Activated naive CD8-positive, alpha-beta T cell treated with anti-CD3 and anti-CD28 coated beads, Interleukin-2, amount 50 U/mL, for 24 hours (primary cell): ENCODE measurements around the gene COA7.
"Not testable (repeated sequence)": the region's sequence is repeated elsewhere in the genome, so short reads cannot be mapped to it uniquely, and the experiment has no call there.

ENCODE experiments used
- ATAC-seq: fragments of 150-1000 bp; cut with Tn5 transposase; one replicate; pipeline ENCODE4 v1.10.0; 2021
- DNase-seq: peaks from one replicate; pipeline ENCODE4 v3.0.0; 2021
- H3K27ac Mint-ChIP-seq: one replicate; pipeline ENCODE4 v1.8.0; 2021; ENCODE audit warnings: mild to moderate bottlenecking, mixed read lengths
- H3K27me3 Mint-ChIP-seq: one replicate; pipeline ENCODE4 v1.8.0; 2021; ENCODE audit warnings: mixed read lengths
- H3K36me3 Mint-ChIP-seq: one replicate; pipeline ENCODE4 v1.8.0; 2021; ENCODE audit warnings: low read depth, mixed read lengths
- H3K4me1 Mint-ChIP-seq: one replicate; pipeline ENCODE4 v1.8.0; 2021; ENCODE audit warnings: mixed read lengths
- H3K4me3 Mint-ChIP-seq: one replicate; pipeline ENCODE4 v1.8.0; 2021; ENCODE audit warnings: mild to moderate bottlenecking, moderate library complexity, mixed read lengths
- H3K9me3 Mint-ChIP-seq: one replicate; pipeline ENCODE4 v1.8.0; 2021; ENCODE audit warnings: mixed read lengths

Gene COA7

DNA sequence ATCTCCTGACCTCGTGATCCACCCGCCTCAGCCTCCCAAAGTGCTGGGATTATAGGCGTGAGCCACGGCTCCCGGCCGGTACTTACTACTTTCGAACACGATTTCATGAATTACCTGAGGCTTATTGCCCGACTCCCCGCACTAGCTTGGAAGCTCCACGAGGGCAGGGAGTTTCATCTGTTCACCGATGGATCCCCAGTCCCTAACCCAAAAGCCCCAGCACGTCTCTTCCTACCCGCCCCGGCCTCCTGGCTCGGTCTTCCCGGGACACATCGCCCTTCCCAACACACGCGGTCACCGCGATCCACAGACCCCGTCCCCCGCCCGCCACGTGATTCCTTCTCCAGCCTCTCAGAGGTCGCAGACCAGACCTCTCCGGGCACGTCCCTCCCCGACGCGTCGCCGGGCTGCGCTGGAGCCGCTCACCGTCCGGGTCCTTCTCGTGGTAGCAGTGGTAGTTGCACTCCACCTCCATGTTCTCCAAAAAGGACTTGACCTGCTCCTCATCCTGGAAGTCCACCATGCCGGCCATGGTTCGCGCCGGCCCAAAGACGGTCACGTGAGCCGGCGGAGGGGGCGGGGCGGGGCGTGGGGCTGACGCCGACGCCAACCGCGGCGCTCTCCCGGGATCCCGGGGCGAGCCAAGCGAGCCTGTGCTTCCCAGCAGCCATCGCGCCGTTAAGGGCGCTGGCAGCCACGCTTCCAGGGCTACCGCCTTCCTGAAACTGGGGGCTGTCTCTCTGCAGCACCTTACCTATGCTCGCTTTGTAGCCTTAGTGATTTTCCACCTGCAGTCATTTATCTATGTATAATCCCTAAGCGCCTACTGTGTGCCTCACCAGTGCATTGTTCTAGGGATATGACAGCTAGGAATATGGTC lies at the start of gene COA7:
TSS of gene COA7 (minus strand) at position 553 of the 880 bp plus-strand sequence. CDS start at position 532, 21 bp downstream.
- Mint-ChIP-seq H3K27me3 (peaks cover 2% of the 10 kb centered on the region), H3K4me3 (peak within 1 kb of the TSS; percentile 93), H3K9me3 (no peaks in the 10 kb centered on the region), H3K4me1 (peaks cover 42% of the 10 kb centered on the region), H3K36me3 (peaks cover 17% of the 10 kb centered on the region), H3K27ac (peak within 1 kb of the TSS; percentile 94)
- DNase-seq: peak; percentile 83
- peak; percentile 63 for ATAC-seq

DNA sequence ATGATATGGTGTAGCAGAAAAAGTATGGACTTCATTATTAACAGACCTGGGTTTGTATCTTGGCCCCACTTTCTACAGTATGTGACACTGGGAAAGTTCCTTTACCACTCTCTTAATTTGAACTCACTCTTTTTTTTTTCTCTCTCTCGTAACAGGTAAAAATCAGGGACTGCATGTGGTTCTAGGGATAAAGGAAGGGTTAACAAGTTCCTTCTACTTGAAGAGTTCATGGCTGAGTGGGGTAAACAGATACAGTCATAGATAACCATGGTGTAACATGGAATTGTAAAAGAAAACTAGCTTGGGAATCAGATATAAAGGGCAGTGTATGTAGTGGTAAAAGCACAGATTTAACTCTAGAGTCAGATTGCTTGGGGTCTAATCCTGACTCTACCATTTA lies 49.3 kb upstream of the COA7 start:
- no peaks in the 10 kb centered on the region for H3K9me3 Mint-ChIP-seq
- H3K27ac Mint-ChIP-seq: no peak overlapping the region

DNA sequence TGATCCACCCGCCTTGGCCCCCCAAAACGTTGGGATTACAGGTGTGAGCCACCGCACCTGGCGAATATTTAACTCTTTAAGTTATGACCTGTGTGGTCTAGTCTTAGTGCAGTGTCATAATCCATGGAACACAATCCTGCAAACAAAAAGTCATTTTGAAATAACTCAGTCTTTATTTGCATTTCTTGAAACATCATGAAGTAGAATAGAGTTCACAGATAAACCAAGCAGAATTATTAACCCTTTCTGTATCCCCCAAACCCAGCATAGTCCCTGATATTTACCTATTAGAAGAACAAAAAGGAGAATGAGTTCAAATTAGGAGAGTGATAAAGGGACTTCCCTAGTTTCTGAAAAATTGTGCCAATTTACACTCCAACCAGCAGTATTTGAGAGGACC lies 48.0 kb upstream of the COA7 start:
- H3K36me3 Mint-ChIP-seq: peaks cover 4% of the 10 kb centered on the region
- H3K27me3 Mint-ChIP-seq: no peaks in the 10 kb centered on the region
- H3K9me3 Mint-ChIP-seq: no peaks in the 10 kb centered on the region
- H3K27ac Mint-ChIP-seq: no peak overlapping the region
- peaks cover 9% of the 10 kb centered on the region for H3K4me1 Mint-ChIP-seq
- ATAC-seq (no peak), DNase-seq (no peak)
- no peak overlapping the region for H3K4me3 Mint-ChIP-seq

More for the DNA sequence above, 49.3 kb upstream of the COA7 start:
- Mint-ChIP-seq H3K4me3 (no peak overlapping the region), H3K36me3 (no peaks in the 10 kb centered on the region), H3K27me3 (no peaks in the 10 kb centered on the region), H3K4me1 (peaks cover 6% of the 10 kb centered on the region)
- DNase-seq (no peak), ATAC-seq (no peak)

DNA sequence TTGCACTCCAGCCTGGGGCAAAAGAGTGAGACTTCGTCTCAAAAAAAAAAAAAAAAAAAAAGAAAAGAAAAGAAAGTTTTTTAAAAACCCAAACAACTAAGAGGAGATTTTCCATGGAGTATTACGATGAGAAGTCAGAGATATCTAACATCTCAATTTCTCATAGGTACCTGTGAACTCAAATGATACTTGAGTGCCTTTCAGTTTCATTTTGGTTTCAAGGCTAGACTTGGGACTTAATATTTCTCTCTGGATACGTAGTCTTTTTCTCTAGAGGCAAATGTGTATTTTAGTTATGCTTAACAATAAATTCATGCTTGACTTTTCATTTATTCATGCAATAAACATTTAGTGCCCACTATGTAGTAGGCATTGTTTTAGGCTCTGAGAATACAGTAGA lies 43.1 kb upstream of the COA7 start:
- H3K27ac Mint-ChIP-seq: no peak overlapping the region
- no peaks in the 10 kb centered on the region for H3K9me3 Mint-ChIP-seq
- ATAC-seq: no peak
- no peak for DNase-seq
- peaks cover 6% of the 10 kb centered on the region for H3K36me3 Mint-ChIP-seq
- H3K27me3 Mint-ChIP-seq: no peaks in the 10 kb centered on the region
- no peak overlapping the region for H3K4me3 Mint-ChIP-seq
- H3K4me1 Mint-ChIP-seq: peaks cover 4% of the 10 kb centered on the region

DNA sequence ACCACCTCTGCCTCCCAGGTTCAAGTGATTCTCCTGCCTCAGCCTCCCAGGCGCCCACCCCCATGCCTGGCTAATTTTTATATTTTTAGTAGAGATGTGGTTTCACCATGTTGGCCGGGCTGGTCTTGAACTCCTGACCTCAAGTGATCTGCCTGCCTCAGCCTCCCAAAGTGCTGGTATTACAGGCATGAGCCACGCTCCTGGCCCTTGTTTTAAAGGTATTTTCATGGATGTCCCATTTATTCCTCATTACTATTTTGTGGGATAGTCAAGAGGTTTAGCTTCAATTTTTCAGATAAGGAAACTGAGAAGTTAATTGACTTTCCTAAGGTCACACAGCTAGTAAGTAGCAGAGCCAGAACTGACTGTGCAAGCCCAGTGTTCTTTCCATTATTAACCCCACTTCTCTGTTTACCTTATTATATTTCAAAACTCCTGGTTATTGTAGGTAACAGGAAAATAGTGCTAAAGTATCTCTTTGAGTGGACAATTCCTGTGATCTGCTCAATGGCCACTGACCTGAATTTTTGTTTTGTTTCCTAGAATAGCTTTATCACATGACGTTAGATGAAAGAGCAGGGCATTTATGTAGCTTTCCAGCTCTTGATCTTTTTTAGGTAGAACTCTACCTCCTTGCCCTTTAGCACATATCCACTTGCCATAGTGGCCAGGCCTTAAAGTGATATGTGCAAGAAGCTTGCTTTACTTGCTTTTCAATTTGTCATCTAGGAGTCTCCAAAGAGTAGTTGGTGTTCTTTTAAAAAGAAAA lies 41.7 kb upstream of the COA7 start:
- H3K27me3 Mint-ChIP-seq: no peaks in the 10 kb centered on the region
- no peaks in the 10 kb centered on the region for H3K9me3 Mint-ChIP-seq
- no peak overlapping the region for H3K4me3 Mint-ChIP-seq
- peak overlapping the region; percentile 10 for H3K27ac Mint-ChIP-seq
- ATAC-seq (no peak), DNase-seq (no peak)
- peaks cover 4% of the 10 kb centered on the region for H3K4me1 Mint-ChIP-seq
- peaks cover 6% of the 10 kb centered on the region for H3K36me3 Mint-ChIP-seq

DNA sequence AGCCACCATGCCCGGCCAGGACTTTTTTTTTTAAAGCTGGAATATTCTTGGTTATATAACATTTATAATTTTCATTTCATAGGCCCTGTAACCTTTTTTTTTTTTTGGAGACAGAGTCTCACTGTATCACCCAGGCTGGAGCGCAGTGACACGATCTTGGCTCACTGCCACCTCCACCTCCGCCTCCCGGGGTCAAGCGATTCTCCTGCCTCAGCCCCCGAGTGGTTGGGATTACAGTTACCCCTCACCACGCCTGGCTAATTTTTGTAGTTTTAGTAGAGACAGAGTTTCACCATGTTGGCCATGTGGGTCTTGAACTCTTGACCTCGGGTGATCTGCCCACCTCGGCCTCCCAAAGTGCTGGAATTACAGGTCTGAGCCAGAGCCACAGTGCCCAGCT lies 40.7 kb upstream of the COA7 start:
- ATAC-seq: no peak
- H3K4me1 Mint-ChIP-seq: peaks cover 4% of the 10 kb centered on the region
- H3K36me3 Mint-ChIP-seq: peaks cover 6% of the 10 kb centered on the region
- no peak overlapping the region for H3K4me3 Mint-ChIP-seq
- no peak overlapping the region for H3K27ac Mint-ChIP-seq
- H3K9me3 Mint-ChIP-seq: no peaks in the 10 kb centered on the region
- DNase-seq: no peak
- no peaks in the 10 kb centered on the region for H3K27me3 Mint-ChIP-seq

DNA sequence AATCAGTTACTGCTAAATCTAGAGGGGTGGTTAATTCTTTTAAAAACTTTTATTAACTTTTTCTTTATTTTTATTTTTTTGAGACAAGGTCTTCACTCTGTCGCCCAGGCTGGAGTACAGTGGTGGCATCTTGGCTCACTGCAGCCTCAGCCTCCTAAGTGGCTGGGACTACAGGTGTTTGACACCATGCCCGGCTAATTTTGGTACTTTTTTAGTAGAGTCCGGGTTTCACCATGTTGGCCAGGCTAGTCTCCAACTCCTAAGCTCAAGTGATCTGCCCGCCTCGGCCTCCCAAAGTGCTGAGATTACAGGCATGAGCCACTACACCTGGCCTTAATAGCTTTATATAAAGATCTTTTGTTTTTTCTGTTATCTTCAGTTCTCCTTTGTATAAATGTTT lies 40.0 kb upstream of the COA7 start:
- ATAC-seq (no peak), DNase-seq (no peak)
- Mint-ChIP-seq H3K4me3 (no peak overlapping the region), H3K27ac (no peak overlapping the region), H3K36me3 (peaks cover 6% of the 10 kb centered on the region), H3K27me3 (no peaks in the 10 kb centered on the region), H3K9me3 (no peaks in the 10 kb centered on the region), H3K4me1 (peaks cover 4% of the 10 kb centered on the region)

DNA sequence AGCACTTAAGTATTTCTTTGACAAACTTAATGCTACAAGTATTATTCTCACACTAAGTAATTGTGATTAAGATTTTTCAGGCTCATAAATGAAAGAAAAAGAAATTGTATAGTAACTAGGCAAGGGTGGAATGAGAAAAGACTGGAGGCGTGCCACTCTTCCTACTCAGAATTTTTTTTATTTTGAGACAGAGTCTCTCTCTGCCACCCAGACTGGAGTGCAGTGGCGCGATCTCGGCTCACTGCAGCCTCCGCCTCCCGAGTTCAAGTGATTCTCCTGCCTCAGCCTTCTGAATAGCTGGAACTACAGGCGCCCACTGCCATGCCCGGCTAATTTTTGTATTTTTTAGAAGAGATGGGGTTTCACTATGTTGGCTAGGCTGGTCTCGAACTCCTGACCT lies 37.2 kb upstream of the COA7 start:
- DNase-seq, H3K36me3 Mint-ChIP-seq, H3K27ac Mint-ChIP-seq, H3K27me3 Mint-ChIP-seq, H3K9me3 Mint-ChIP-seq, ATAC-seq, H3K4me3 Mint-ChIP-seq, H3K4me1 Mint-ChIP-seq: not testable (repeated sequence)

DNA sequence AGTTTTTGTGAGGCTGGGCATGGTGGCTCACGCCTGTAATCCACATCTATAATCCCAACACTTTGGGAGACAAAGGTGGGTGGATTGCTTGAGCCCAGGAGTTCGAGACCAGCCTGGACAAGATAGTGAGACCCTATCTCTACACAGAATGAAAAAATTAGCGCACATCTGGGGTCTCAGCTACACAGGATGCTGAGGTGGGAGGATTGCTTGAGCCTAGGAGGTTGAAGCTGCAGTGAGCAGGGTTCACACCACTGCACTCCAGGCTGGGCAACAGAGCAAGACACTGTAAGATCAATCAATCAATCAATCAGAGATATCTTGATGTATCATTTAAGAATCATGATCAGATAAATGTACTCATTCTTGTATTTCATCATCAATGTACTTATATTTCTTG lies 35.2 kb upstream of the COA7 start:
- ATAC-seq (no peak), DNase-seq (no peak)
- Mint-ChIP-seq H3K36me3 (peaks cover 3% of the 10 kb centered on the region), H3K9me3 (no peaks in the 10 kb centered on the region), H3K27me3 (no peaks in the 10 kb centered on the region), H3K4me1 (peaks cover 7% of the 10 kb centered on the region), H3K4me3 (no peak overlapping the region), H3K27ac (no peak overlapping the region)

DNA sequence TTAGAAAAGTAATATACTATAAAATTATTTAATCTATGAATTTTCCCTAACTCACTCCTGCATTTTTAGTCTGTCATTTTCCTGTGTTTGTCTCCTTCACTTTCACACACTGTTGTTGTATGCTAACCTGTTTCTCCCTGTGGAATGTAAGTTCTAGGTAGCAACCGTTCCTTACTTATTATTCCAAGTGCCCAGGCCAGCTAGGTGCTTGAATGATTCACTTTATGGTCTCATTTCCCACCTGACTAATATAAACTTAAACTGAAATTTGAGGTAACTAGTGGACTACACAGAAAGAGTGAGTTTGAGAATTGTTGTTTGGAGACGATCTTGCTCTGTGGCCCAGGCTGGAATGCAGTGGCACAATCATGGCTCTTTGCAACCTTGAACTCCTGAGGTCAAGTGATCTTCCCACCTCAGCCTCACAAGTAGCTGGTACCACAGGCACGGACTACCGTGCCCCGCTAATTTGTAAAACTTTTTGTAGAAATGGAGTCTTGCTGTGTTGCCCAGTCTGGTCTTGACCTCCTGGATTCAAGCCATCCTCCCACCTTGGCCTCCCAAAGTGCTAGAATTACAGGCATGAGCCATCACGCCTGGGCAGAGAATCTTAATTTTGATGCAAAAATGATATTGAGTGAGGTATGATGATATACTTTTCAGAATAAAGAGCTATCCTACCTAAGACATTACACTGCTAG lies 30.0 kb upstream of the COA7 start:
- Mint-ChIP-seq H3K27ac (no peak overlapping the region), H3K36me3 (peaks cover 3% of the 10 kb centered on the region), H3K4me3 (peak overlapping the region; percentile 88), H3K27me3 (peaks cover 2% of the 10 kb centered on the region), H3K9me3 (no peaks in the 10 kb centered on the region), H3K4me1 (peaks cover 36% of the 10 kb centered on the region)
- ATAC-seq (no peak), DNase-seq (no peak)

DNA sequence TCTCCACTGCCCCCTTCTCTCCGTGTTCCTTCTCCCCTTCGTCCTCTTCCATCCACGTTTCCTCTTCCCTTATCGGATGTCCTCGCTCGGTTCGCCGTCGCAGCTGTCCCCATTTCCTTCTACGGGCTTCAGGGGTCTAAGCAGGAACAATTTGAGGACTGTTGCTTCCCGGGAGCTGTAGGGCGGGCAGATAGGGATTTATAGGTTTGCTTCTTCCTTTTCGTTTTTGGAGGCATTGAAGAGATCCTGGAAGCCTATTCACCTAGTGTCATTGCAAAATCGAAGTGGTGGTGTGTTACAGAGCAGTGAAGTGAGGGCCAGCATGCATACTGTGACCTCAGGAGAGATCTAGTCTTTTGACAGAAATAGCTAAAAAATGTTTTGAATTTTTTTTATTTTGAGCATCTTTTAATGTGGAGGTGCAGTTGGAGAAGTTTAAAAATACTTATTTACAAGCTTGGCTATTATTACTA lies 29.0 kb upstream of the COA7 start:
- H3K4me1 Mint-ChIP-seq: peaks cover 36% of the 10 kb centered on the region
- ATAC-seq: no peak
- peak overlapping the region; percentile 83 for H3K27ac Mint-ChIP-seq
- H3K36me3 Mint-ChIP-seq: peaks cover 3% of the 10 kb centered on the region
- no peaks in the 10 kb centered on the region for H3K9me3 Mint-ChIP-seq
- H3K27me3 Mint-ChIP-seq: peaks cover 2% of the 10 kb centered on the region
- peak overlapping the region; percentile 88 for H3K4me3 Mint-ChIP-seq
- DNase-seq: no peak

DNA sequence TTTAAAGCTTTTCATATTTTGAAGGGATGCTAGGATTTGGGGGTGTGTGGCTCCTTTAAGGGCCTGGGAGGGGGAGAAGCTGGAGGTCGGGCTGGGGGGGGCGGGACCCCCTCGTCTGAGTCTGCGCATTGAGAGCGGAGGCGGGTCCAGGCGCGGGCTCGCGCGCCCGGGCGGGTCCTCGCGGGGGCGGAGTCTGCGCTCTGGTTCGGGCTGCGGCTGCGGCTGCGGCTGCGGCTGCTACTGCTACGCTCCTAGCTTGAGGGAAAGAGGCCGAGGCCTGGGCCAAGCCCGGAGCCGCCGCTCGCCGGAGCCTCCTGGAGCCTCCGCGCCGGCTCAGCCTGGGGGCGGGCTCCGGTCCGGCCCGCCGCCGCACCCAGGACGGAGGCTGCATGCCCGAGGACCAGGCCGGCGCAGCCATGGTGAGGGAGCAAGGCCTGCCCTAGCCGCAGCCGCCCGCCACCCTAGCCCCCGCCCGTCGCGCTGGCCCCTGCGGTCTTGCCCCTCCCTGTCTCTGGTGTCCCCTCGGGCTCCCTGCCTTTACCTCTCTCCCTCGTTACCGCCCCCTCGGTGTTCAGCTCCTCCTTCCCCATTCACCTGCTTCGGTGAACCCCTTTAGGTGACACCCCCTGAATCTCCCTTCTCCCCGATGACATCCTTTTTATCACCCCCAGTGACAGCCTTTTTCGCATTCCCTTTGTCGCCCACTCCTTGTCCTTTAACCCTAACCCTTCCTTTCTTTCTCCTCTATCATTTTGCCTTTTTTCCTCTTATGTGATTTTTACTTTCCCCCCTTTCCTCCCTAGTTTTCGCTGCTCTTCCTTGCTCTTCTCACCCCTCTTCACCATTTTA lies 28.3 kb upstream of the COA7 start, which contains the start of gene ZYG11B:
TSS of gene ZYG11B (plus strand) at position 189 of the 849 bp plus-strand sequence. CDS start at position 390, 201 bp downstream.
- DNase-seq (peak; percentile 95), ATAC-seq (peak; percentile 91)
- Mint-ChIP-seq H3K4me3 (peak within 1 kb of the TSS; percentile 88), H3K4me1 (peaks cover 36% of the 10 kb centered on the region), H3K36me3 (peaks cover 1% of the 10 kb centered on the region), H3K9me3 (no peaks in the 10 kb centered on the region), H3K27me3 (peaks cover 2% of the 10 kb centered on the region), H3K27ac (peak within 1 kb of the TSS; percentile 83)

DNA sequence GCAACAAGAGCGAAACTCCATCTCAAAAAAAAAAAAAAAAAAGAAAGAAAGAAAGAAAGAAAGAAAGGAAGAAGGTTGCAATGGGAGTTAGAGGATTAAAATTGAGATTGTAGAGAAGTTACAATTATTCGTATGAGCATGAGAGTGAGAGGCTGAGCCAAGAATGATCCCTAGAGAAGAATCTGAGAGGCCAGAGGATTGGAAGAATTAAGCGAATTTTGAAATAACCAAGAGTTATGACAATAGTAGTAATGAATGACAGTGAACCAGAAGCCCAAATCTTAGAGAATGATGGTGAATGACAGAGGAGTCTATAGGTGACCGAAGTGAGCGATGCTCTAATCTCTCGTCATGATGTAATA lies 27.7 kb upstream of the COA7 start:
- H3K4me1 Mint-ChIP-seq: peaks cover 36% of the 10 kb centered on the region
- H3K27ac Mint-ChIP-seq: peak overlapping the region; percentile 40
- DNase-seq (no peak), ATAC-seq (no peak)
- H3K4me3 Mint-ChIP-seq: peak overlapping the region; percentile 77
- H3K9me3 Mint-ChIP-seq: no peaks in the 10 kb centered on the region
- peaks cover 2% of the 10 kb centered on the region for H3K27me3 Mint-ChIP-seq
- no peaks in the 10 kb centered on the region for H3K36me3 Mint-ChIP-seq

DNA sequence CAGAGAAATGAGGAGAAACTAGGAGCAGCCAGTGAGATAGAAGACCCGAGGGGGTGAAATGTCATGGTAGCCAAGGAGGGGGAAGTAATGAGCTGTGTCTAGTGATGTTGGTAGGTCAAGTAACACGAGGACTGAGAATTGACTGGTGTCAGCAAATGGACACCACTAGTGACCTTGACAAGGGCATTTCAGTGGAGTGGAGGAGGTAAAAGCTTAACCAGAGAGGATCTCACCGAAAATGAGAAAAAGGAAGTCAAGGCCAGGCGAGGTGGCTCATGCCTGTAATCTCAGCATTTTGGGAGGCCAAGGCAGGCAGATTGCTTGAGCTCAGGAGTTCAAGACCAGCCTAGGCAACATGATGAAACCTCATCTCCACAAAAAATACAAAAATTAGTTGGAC lies 25.1 kb upstream of the COA7 start:
- DNase-seq (no peak), ATAC-seq (no peak)
- Mint-ChIP-seq H3K27me3 (peaks cover 2% of the 10 kb centered on the region), H3K4me1 (peaks cover 28% of the 10 kb centered on the region), H3K9me3 (no peaks in the 10 kb centered on the region), H3K4me3 (no peak overlapping the region), H3K36me3 (no peaks in the 10 kb centered on the region), H3K27ac (no peak overlapping the region)
